OCI-LY7 (cell line): ENCODE results near the gene BCL7B. TPM values are rescaled to one million over a fixed set of nuclear protein-coding genes. Genes with fewer than 3 reads are reported as not detected.

Source experiments
- BruUV-seq: library from RNA; stranded (reverse); fragments of 400-500 nt; replicated peaks from 2 replicates; lab custom pipeline; 2021; lab: Mats Ljungman, UMichigan
- CTCF ChIA-PET: fragments of 300-600 bp; sonication (Branson Sonifier 250); formaldehyde crosslinking; loops from one replicate; lab custom pipeline; 2022; ENCODE audit warnings: antibody characterized with exemption; ENCODE audit not compliant: unreplicated experiment; lab: Charles Lee
- POLR2A ChIA-PET: fragments of 300-600 bp; sonication (Branson Sonifier 250); formaldehyde crosslinking; loops from one replicate; lab custom pipeline; 2022; ENCODE audit warnings: antibody characterized with exemption; lab: Charles Lee
- DNase-seq: peaks from one replicate; pipeline ENCODE4 v3.0.0-alpha.2; 2015; ENCODE audit warnings: low spot score
- H2AFZ ChIP-seq: fragments of 200-600 bp; sonication (generic), shearing (Covaris generic); 2 replicates; pipeline ENCODE4 v1.6.1; 2014; ENCODE audit warnings: mild to moderate bottlenecking, antibody characterized with exemption, low read length, moderate library complexity
- H3K27ac ChIP-seq: fragments of 200-600 bp; sonication (generic); 2 replicates; pipeline ENCODE4 v1.5.1; 2014; ENCODE audit warnings: mixed run types, low read depth, mild to moderate bottlenecking, moderate library complexity, low read length, inconsistent platforms; ENCODE audit not compliant: poor library complexity, severe bottlenecking
- H3K36me3 ChIP-seq: fragments of 200-600 bp; sonication (generic); 2 replicates; pipeline ENCODE4 v1.6.1; 2014; ENCODE audit warnings: mild to moderate bottlenecking, antibody characterized with exemption, low read length, moderate library complexity, mixed read lengths; ENCODE audit not compliant: insufficient read depth
- H3K4me1 ChIP-seq: fragments of 200-600 bp; sonication (generic); 2 replicates; pipeline ENCODE4 v1.5.1; 2014; ENCODE audit warnings: mild to moderate bottlenecking, low read length; ENCODE audit not compliant: insufficient read depth, poor library complexity, severe bottlenecking
- H3K4me2 ChIP-seq: fragments of 200-600 bp; sonication (generic); 2 replicates; pipeline ENCODE4 v1.6.1; 2014; ENCODE audit warnings: mild to moderate bottlenecking, low read length
- H3K4me3 ChIP-seq: fragments of 200-600 bp; sonication (generic); 2 replicates; pipeline ENCODE4 v1.5.1; 2014; ENCODE audit warnings: mild to moderate bottlenecking, low read depth, low read length; ENCODE audit not compliant: poor library complexity, severe bottlenecking
- H3K79me2 ChIP-seq: fragments of 200-600 bp; sonication (generic); 2 replicates; pipeline ENCODE4 v1.6.1; 2016; ENCODE audit warnings: low read depth, mild to moderate bottlenecking, low read length, moderate library complexity, mixed read lengths; ENCODE audit not compliant: insufficient read depth
- H3K9me2 ChIP-seq: fragments of 200-600 bp; sonication (generic); 2 replicates; pipeline ENCODE4 v1.6.1; 2016; ENCODE audit warnings: mild to moderate bottlenecking, low read length, mixed read lengths; ENCODE audit not compliant: insufficient read depth
- H3K9me3 ChIP-seq: fragments of 200-600 bp; sonication (generic); 2 replicates; pipeline ENCODE4 v1.6.1; 2014; ENCODE audit warnings: mild to moderate bottlenecking, mixed run types, low read length, mixed read lengths
- H4K20me1 ChIP-seq: fragments of 200-600 bp; sonication (generic); 2 replicates; pipeline ENCODE4 v1.6.1; 2014; ENCODE audit warnings: mild to moderate bottlenecking, antibody characterized with exemption, low read length, moderate library complexity, mixed read lengths; ENCODE audit not compliant: insufficient read depth
- CTCF ChIP-seq: fragments of 200-600 bp; sonication (generic); conservative IDR thresholded peaks from 2 replicates; pipeline ENCODE4 v1.5.1; 2014; ENCODE audit warnings: mild to moderate bottlenecking, antibody characterized with exemption, low read length, moderate library complexity, mixed read lengths
- EZH2phosphoT487 ChIP-seq: fragments of 200-600 bp; sonication (generic); IDR thresholded peaks from 2 replicates; pipeline ENCODE4 v1.6.1; 2018; ENCODE audit warnings: low read depth, borderline replicate concordance, mild to moderate bottlenecking, mixed run types, antibody characterized with exemption, low read length, moderate library complexity, mixed read lengths
- intact Hi-C: fragments of 100-400 bp; cut with micrococcal nuclease; formaldehyde crosslinking; loops from one replicate; pipeline ENCODE4 v1.10.0; 2022; ENCODE audit not compliant: unreplicated experiment
- total RNA-seq, 2 experiments: library from RNA; depleted of rRNA in 1 of 2; stranded (reverse); fragments of >200 nt in 1 of 2; shearing (Covaris generic) in 1 of 2; gene quantifications; 2 replicates each; pipeline ENCODE4 v1.2.3, GENCODE V29; 2014 to 2022

Gene BCL7B
- total RNA-seq, 2 experiments from 2014 or later = 31.7 to 51.7 TPM

DNA sequence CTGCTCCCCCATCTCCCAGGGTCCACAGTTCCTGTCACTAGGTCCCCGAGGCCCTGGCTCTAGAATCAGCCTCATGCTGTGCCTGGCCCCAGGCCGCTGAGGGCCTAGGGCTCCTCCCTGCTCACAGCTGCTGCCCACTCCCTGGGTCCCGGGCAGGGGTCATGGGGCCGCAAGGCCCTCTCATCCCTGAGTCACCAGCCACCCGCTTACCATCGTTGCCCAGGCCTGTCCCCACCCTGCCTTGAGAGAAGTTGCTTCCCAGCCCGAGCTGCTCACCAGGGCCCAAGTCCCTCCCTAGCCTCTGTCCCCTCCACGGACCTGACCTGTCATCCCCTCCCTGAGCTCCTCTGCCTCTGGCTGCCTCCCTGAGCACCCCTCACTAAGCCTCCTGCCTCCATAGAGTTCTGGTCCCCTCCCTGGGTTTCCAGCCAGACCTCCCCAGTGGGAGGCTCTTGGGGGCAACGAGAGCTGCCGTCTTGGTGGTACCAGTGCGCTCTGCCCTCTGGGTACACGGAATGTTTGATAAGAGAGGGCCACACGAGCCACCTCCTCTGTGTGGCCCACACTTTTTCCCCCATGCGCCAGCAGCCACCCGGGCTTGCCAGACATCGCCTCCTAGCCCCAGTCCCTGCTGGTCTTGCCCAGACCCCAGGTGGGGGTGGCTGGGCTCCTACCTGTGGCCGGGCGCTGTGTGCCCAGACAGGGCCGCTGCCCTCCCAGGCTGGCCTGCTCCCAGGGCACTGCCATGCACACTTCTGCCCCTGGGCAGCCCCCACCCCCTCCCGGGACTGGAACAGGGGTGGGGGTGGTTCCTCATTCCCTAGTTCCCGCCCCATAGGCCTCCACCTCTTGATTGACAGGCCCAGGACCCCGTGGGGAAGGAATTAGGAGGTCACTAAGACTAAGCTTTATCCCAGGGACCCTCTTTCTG lies 45.5 kb upstream of the BCL7B start:
- H3K4me3 ChIP-seq = no peak overlapping the region
- TF ChIP-seq CTCF (no peak), EZH2phosphoT487 (no peak)
- no peak overlapping the region for H3K27ac ChIP-seq
- BruUV-seq = no TSS peak
- no peaks in the 10 kb centered on the region for H3K79me2 ChIP-seq
- CTCF ChIA-PET = interaction anchor here (1.1 kb wide), 1 partner anchor 122 kb away, joined by 5 read pairs; no protein-coding TSS in a partner anchor
- no peaks in the 10 kb centered on the region for H3K36me3 ChIP-seq
- no peaks in the 10 kb centered on the region for H3K9me2 ChIP-seq
- no peaks in the 10 kb centered on the region for H4K20me1 ChIP-seq
- no peak overlapping the region for H3K4me2 ChIP-seq
- no peaks in the 10 kb centered on the region for H3K4me1 ChIP-seq
- intact Hi-C loops = no loop called here
- H2AFZ ChIP-seq = no peak overlapping the region
- no peak for DNase-seq
- POLR2A ChIA-PET = no interaction called here
- H3K9me3 ChIP-seq = no peaks in the 10 kb centered on the region

GRCh38 chr7:73599916-73600315 lies 42.4 kb upstream of the BCL7B start:
- Histone ChIP-seq H3K9me3 (no peaks in the 10 kb centered on the region), H3K9me2 (no peaks in the 10 kb centered on the region), H3K4me2 (no peak overlapping the region), H4K20me1 (no peaks in the 10 kb centered on the region), H2AFZ (no peak overlapping the region), H3K4me3 (no peak overlapping the region), H3K27ac (no peak overlapping the region), H3K36me3 (no peaks in the 10 kb centered on the region), H3K79me2 (no peaks in the 10 kb centered on the region), H3K4me1 (no peaks in the 10 kb centered on the region)
- no peak for DNase-seq
- BruUV-seq = no TSS peak
- CTCF ChIA-PET = no interaction called here
- intact Hi-C loops = no loop called here
- POLR2A ChIA-PET = interaction anchor here (1.3 kb wide), 1 partner anchor 77 kb away, joined by 3 read pairs; the partner anchor contains the start of gene BAZ1B
- no peak for TF ChIP-seq EZH2phosphoT487

DNA sequence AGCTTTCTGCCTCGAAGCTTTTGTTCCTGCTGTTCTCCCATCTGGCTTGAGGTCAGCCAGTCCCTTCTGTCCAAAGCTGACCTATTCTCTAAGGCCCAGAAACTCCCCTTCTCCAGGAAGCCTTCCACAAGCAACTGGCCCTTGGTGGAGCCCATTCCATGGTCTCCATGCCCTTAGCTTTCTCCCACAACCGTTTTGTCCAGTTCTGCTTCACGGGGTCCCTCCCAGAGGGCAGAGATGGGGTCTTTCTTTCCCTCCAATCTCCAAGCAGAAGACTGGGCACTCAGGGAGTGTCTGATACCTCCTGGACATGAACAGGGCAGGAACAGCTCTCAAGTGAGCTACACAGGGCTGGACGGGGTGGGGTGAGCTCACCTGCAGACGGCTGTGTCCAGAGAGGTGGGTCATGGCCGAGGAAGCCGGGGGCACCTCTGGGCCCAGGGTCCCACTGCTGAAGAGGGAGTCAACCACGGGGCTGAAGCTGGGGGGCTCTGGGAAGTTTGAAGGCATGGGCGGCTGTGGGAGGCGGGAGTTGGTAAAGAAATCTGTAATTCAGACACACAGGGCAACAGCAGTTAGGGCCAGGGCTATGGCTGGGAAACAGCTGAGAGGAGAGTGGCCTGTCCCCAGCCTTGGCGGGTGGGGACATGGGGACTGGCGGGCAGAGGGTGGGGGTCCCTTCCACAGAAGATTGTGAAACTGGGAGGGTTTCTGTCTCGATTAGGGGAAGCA lies 41.8 kb upstream of the BCL7B start:
- Histone ChIP-seq H3K9me2 (no peaks in the 10 kb centered on the region), H4K20me1 (no peaks in the 10 kb centered on the region), H2AFZ (no peak overlapping the region), H3K9me3 (no peaks in the 10 kb centered on the region), H3K4me3 (no peak overlapping the region), H3K4me2 (no peak overlapping the region), H3K79me2 (no peaks in the 10 kb centered on the region), H3K27ac (no peak overlapping the region), H3K36me3 (no peaks in the 10 kb centered on the region), H3K4me1 (no peaks in the 10 kb centered on the region)
- CTCF ChIA-PET = no interaction called here
- TF ChIP-seq CTCF (no peak), EZH2phosphoT487 (no peak)
- BruUV-seq = no TSS peak
- POLR2A ChIA-PET = interaction anchor here (1.3 kb wide), 1 partner anchor 77 kb away, joined by 3 read pairs; the partner anchor contains the start of gene BAZ1B
- DNase-seq = no peak
- intact Hi-C loops = no loop called here
